Measurements from ENCODE around the gene SPATA16. TPM values are rescaled to one million over a fixed set of nuclear protein-coding genes. Genes with fewer than 3 reads are reported as not detected.

Gene SPATA16
- total and polyA plus RNA-seq, 8 donors, result not detected

DNA sequence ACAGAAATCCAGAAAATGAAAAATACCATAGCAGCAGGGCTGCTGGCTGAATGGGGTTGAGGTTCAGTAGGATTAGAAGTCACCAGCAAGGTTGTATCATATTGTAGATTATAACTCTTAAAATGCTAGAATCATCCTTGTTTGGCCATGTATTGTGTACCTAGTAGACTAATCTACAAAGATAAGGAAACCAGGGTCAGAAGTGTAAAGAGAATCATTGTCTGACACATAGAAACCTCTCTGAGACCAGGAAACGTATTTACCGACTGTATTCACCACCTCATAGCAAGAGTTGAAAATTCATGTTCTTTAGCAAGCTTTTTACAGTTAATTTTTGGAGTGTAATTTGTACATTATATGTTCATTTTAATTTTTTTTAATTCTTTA, 221.7 kb downstream of the SPATA16 start:
- no peaks in the 10 kb centered on the region for H3K36me3 ChIP-seq

DNA sequence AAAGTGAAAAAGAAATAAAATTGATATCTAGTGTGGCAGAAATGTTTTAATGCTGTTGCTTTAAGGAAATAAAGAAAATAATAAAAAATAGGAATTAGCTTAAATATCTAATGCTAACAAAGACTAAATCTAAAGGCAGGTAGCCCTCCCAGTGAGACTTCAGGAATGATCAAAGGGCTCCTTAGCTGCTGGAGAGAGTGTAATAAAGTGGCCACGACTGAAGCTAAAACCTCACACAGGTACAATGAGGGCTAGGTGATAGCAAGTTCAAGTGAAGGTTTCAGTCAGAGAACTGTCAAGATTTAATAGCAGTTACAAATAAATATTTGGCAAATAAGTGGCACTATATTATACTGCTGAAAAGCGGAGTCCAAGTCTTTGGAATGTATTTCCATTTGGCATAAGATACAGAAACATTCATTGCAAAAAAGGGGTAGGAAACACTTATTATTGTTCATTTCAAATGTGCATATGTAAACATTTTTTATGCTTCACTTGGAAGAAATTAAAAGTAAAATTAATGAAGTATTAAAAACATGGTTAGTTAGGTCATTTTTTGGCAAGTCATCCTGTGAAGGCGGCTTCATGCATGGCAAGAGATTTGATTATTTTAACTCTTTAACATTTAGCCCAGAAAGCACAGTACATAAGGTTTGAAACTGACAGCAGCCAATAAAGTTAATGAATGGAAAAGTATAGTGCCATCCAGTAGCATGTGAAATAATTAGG, 222.3 kb downstream of the SPATA16 start:
- no peak overlapping the region for H3K27ac ChIP-seq
- DNase-seq (peak in 1 of 4 donors; percentile 26), ATAC-seq (no peak)
- no peaks in the 10 kb centered on the region for H3K36me3 ChIP-seq
- no peaks in the 10 kb centered on the region for H3K27me3 ChIP-seq
- intact Hi-C loops (cut with DNase I), result no loop called here
- peaks cover 0 to 7% of the 10 kb centered on the region in 2 donors for H3K4me1 ChIP-seq
- no peaks in the 10 kb centered on the region for H3K9me3 ChIP-seq
- TF ChIP-seq, protein P1, sequence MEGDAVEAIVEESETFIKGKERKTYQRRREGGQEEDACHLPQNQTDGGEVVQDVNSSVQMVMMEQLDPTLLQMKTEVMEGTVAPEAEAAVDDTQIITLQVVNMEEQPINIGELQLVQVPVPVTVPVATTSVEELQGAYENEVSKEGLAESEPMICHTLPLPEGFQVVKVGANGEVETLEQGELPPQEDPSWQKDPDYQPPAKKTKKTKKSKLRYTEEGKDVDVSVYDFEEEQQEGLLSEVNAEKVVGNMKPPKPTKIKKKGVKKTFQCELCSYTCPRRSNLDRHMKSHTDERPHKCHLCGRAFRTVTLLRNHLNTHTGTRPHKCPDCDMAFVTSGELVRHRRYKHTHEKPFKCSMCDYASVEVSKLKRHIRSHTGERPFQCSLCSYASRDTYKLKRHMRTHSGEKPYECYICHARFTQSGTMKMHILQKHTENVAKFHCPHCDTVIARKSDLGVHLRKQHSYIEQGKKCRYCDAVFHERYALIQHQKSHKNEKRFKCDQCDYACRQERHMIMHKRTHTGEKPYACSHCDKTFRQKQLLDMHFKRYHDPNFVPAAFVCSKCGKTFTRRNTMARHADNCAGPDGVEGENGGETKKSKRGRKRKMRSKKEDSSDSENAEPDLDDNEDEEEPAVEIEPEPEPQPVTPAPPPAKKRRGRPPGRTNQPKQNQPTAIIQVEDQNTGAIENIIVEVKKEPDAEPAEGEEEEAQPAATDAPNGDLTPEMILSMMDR (IDR thresholded peaks at IDR 0.05), result no peak
- H3K4me3 ChIP-seq, result no peak overlapping the region

More for the DNA sequence above, 221.7 kb downstream of the SPATA16 start:
- TF ChIP-seq, protein P1 (IDR thresholded peaks at IDR 0.05), result no peak
- intact Hi-C loops (cut with DNase I), result no loop called here
- H3K27me3 ChIP-seq, result no peaks in the 10 kb centered on the region
- no peak overlapping the region for H3K27ac ChIP-seq
- H3K4me1 ChIP-seq, result peaks cover 0 to 7% of the 10 kb centered on the region in 2 donors
- ATAC-seq (no peak), DNase-seq (peak in 1 of 4 donors; percentile 18)
- no peak overlapping the region for H3K4me3 ChIP-seq
- no peaks in the 10 kb centered on the region for H3K9me3 ChIP-seq

DNA sequence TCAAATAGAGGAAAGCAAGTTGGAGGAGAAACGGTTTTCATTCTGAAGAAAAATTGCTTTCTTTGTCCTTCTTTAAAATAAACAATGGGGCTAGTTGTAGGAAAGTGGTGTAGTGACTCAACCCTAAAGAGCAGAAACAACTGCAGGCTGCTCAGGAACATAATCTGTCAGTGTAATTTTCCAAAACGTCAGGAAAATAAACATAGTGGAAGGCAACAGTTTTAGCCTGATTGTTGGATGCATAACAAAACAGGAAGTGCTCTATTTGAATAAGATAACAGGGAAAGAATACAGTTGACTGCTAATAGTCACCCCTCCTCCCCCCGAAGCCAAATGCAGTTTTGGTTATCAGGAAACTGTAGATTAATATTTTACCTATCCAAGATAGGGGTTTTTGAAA, 222.9 kb downstream of the SPATA16 start:
- Histone ChIP-seq H3K4me1 (peaks cover 0 to 7% of the 10 kb centered on the region in 2 donors), H3K4me3 (no peak overlapping the region), H3K36me3 (no peaks in the 10 kb centered on the region), H3K27me3 (no peaks in the 10 kb centered on the region), H3K9me3 (no peaks in the 10 kb centered on the region), H3K27ac (no peak overlapping the region)
- peak in 2 of 4 donors; percentile 30 to 53 for DNase-seq
- ATAC-seq, result peak; percentile 62
- intact Hi-C loops (cut with DNase I), result no loop called here
- TF ChIP-seq, protein P1 (IDR thresholded peaks at IDR 0.05), result no peak

DNA sequence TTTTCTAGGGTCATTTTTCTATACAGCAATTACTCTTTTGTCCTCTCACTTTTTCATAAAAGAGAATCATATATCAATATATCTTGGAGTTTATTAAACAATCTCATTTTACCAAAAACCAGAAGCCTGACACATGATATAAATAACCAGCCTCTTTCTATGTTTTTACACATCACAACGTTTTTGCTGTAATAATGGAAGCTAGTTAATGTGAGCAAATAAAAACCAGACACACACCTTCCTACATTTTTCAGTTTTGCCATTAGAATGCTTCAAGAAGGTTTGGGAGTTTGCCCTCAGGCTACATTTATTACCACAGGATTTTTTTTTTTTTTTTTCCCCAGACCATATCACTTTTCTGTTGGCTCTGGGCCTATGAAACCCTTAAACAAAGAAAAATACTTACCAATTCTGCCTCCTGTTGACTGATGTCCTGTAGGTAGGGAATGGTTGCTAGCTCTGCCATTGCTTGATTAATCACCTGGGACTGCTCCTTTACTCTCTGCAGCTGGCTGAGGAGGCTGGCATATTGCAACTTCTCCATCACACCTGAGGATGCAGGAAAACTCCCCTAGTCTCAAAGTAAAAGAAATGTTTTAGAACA, 225.0 kb downstream of the SPATA16 start:
- Histone ChIP-seq H3K9me3 (no peaks in the 10 kb centered on the region), H3K4me1 (peaks cover 0 to 7% of the 10 kb centered on the region in 2 donors), H3K27ac (no peak overlapping the region), H3K36me3 (no peaks in the 10 kb centered on the region), H3K27me3 (no peaks in the 10 kb centered on the region), H3K4me3 (no peak overlapping the region)
- TF ChIP-seq, protein P1 (IDR thresholded peaks at IDR 0.05), result no peak
- intact Hi-C loops (cut with DNase I), result no loop called here
- DNase-seq, result no peak
- ATAC-seq, result no peak

DNA sequence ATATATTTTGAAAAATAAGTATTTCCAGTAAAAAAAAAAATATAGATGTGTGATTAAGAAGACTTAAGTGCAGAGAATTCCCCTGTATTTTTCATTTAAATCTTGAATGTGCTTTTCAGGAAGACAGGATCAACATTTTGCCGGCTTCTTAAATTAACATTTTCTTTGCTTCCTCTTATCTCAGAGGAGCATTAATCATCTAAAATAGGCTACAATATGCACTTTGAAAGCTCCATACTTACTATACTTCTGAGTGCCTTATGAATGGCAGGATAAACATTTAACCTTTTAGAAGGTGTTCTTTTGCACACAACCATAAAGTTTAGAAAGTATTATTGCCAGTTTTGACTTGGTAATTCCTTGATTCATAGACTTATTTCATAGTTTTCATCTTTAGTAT, 226.2 kb downstream of the SPATA16 start:
- intact Hi-C loops (cut with DNase I), result no loop called here
- H3K27ac ChIP-seq, result no peak overlapping the region
- DNase-seq (no peak), ATAC-seq (no peak)
- no peaks in the 10 kb centered on the region for H3K9me3 ChIP-seq
- H3K36me3 ChIP-seq, result no peaks in the 10 kb centered on the region
- peaks cover 0 to 7% of the 10 kb centered on the region in 2 donors for H3K4me1 ChIP-seq
- H3K27me3 ChIP-seq, result no peaks in the 10 kb centered on the region
- TF ChIP-seq, protein P1 (IDR thresholded peaks at IDR 0.05), result no peak
- H3K4me3 ChIP-seq, result no peak overlapping the region
